ENCODE data around the gene STN1. TPM values are rescaled to one million over a fixed set of nuclear protein-coding genes. Genes with fewer than 3 reads are reported as not detected.

The STN1 gene
- polyA plus RNA-seq, 1 of the 3 experiments (the other 2 are of a cell fraction), result 22.1 TPM

DNA sequence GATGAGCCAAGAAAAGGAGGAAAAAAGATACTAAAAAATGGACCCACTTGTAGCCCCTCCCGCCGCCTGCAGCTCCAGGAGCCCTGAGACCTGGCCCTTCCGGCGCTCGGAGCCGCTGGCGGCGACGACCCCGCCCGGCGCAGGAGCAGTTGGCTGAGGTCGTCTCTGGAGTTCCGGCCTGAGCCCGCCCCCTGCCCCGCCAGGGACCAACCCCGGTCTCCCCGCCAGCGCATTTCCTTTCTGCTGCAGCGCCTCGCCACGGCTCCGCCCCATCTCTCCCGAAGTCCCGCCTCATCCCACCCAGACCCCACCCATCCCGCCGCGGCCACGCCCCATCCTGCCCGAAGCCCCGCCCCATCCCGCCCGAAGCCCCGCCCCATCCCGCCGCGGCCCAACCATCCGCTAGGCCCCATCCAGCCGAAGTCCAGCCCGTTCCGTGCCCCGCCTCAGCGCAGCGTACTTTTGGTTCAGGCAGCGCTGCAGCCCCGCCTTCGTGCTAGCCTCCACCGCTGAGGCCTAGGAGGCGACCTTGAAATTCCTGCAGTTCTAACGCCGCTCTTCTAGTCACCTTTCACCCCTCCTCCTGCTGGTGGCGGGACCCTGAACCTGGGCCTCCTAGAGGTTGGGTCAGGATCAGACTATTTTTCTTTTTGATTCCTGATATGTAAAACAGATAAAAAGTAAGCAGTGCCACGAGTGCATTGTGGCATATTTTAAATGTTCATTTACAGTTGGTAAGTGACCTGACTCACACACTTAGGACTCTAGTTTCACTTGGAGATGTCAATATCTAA is at the start of gene STN1 (continued):
- TF ChIP-seq NRF1 (IDR thresholded peaks at IDR 0.05; ENCODE audit: low read depth, low read length) (peak; percentile 64), FOXM1 (IDR thresholded peaks at IDR 0.05; ENCODE audit: low read depth) (no peak), SIN3A (IDR thresholded peaks at IDR 0.05; ENCODE audit: borderline replicate concordance, low read depth, low read length) (0 out of 2 replicates have a peak, but pooled peaks have one; percentile 40), RAD21 (IDR thresholded peaks at IDR 0.05; ENCODE audit: low read length) (no peak), GABPA (IDR thresholded peaks at IDR 0.05; ENCODE audit: low read depth) (peak; percentile 75), RXRA (IDR thresholded peaks at IDR 0.05; ENCODE audit: borderline replicate concordance, low read depth) (no peak), FOXJ3 (CRISPR knock-in tag; IDR thresholded peaks at IDR 0.05) (no peak), ELF1 (IDR thresholded peaks at IDR 0.05) (no peak)
- TF ChIP-seq, protein P1, sequence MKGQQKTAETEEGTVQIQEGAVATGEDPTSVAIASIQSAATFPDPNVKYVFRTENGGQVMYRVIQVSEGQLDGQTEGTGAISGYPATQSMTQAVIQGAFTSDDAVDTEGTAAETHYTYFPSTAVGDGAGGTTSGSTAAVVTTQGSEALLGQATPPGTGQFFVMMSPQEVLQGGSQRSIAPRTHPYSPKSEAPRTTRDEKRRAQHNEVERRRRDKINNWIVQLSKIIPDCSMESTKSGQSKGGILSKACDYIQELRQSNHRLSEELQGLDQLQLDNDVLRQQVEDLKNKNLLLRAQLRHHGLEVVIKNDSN (IDR thresholded peaks at IDR 0.05; ENCODE audit: borderline replicate concordance, low read depth), result no peak
- TF ChIP-seq, protein P2, sequence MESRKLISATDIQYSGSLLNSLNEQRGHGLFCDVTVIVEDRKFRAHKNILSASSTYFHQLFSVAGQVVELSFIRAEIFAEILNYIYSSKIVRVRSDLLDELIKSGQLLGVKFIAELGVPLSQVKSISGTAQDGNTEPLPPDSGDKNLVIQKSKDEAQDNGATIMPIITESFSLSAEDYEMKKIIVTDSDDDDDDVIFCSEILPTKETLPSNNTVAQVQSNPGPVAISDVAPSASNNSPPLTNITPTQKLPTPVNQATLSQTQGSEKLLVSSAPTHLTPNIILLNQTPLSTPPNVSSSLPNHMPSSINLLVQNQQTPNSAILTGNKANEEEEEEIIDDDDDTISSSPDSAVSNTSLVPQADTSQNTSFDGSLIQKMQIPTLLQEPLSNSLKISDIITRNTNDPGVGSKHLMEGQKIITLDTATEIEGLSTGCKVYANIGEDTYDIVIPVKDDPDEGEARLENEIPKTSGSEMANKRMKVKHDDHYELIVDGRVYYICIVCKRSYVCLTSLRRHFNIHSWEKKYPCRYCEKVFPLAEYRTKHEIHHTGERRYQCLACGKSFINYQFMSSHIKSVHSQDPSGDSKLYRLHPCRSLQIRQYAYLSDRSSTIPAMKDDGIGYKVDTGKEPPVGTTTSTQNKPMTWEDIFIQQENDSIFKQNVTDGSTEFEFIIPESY (IDR thresholded peaks at IDR 0.05; ENCODE audit: borderline replicate concordance, low read depth), result no peak

DNA sequence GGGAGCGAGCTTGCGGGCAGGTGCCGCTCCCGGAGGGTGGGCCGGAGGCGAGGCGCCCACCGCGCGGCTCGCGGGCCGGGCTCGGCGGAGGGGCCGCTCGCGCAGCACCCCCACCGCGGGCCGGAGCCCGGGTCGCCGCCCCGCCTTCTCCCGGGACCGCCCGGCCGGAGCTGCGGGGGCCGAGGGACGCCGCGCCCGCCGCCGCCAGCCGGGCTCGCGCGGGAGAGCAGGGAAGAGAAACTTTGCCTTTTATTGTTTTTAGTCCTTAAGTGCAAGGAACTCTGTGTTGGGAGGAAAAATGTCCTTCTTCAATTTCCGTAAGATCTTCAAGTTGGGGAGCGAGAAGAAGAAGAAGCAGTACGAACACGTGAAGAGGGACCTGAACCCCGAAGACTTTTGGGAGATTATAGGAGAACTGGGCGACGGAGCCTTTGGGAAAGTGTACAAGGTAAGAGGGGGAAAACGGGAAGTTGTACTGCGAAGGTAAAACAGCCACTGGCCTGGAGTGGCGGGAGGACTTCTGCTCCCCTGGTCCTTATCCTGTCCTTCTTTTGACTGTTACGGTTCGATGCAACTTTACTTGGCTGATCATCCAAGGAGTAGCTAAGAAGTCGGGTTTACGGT is 49.6 kb upstream of the STN1 start:
- Histone ChIP-seq H4K20me1 (ENCODE audit: insufficient read depth) (peaks cover 42% of the 10 kb centered on the region), H3K27ac (ENCODE audit: low read depth in 2 of 2, low read length in 1 of 2) (peak overlapping the region; percentile 74 to 78), H3K27me3 (ENCODE audit: insufficient read depth) (no peaks in the 10 kb centered on the region), H3K79me2 (ENCODE audit: insufficient read depth) (peaks cover 51% of the 10 kb centered on the region), H2AFZ (ENCODE audit: low read depth) (peak overlapping the region; percentile 74; the same call in 1 of the 2 replicates), H3K9me3 (no peaks in the 10 kb centered on the region), H3K4me3 (ENCODE audit: low read depth in 2 of 2, low read length in 1 of 2) (peak overlapping the region; percentile 79 to 95), H3K9ac (peak overlapping the region; percentile 89), H3K9me2 (no peaks in the 10 kb centered on the region), H3K4me2 (peak overlapping the region; percentile 82), H3K4me1 (ENCODE audit: control insufficient read depth in 1 of 2, insufficient read depth in 2 of 2, low read depth in 1 of 2, low read length in 1 of 2) (peaks cover 9 to 10% of the 10 kb centered on the region in 2 experiments; a peak in 3 of 4 replicates), H3K36me3 (replicated peaks in 1 of 2; ENCODE audit: control insufficient read depth in 1 of 2, insufficient read depth in 2 of 2, low read length in 1 of 2) (peaks cover 0 to under 1% of the 10 kb centered on the region in 2 experiments), H3F3A (replicated peaks; ENCODE audit: insufficient read depth) (no peaks in the 10 kb centered on the region)
- ChIA-PET CTCF (interaction anchor here (0.7 to 2.2 kb wide), 6 partner anchors 16 to 281 kb away, joined by 3 to 11 read pairs (median 4); partner anchors contain the start of gene SFR1), POLR2A (interaction anchor here (1.2 kb wide), 1 partner anchor 154 kb away, joined by 3 read pairs; the partner anchor contains the start of gene SFR1)
- TF ChIP-seq MXI1 (IDR thresholded peaks at IDR 0.05; ENCODE audit: low read depth, low read length) (peak; percentile 39; the same call in 1 of the 2 replicates), ELF1 (IDR thresholded peaks at IDR 0.05) (no peak)
- DNase-seq, result peak; percentile 88
- 2% methylated on average over 19 of the region's 55 CpGs for WGBS (ENCODE audit: low lambda C conversion rate)
